HUES64 (cell line): ENCODE measurements around the gene TMPRSS3.
A peak's percentile ranks its signal among the peaks of the same experiment; 100 is the strongest.

Experiments used
- H3K27ac ChIP-seq: 2 replicates; pipeline ENCODE4 v1.7.0; 2013; ENCODE audit warnings: low read depth, low read length, inconsistent platforms
- H3K27me3 ChIP-seq: 2 replicates; pipeline ENCODE4 v1.6.1; 2013; ENCODE audit warnings: mild to moderate bottlenecking, low read length; ENCODE audit not compliant: insufficient read depth
- H3K36me3 ChIP-seq: 2 replicates; pipeline ENCODE4 v1.6.1; 2013; ENCODE audit warnings: mild to moderate bottlenecking, low read length; ENCODE audit not compliant: insufficient read depth
- H3K4me1 ChIP-seq: 2 replicates; pipeline ENCODE4 v1.6.1; 2013; ENCODE audit warnings: mild to moderate bottlenecking, low read length, moderate library complexity; ENCODE audit not compliant: insufficient read depth
- H3K4me3 ChIP-seq: 2 replicates; pipeline ENCODE4 v1.5.1; 2013; ENCODE audit warnings: mild to moderate bottlenecking, low read length, moderate library complexity
- H3K9ac ChIP-seq: 2 replicates; pipeline ENCODE4 v1.6.1; 2013; ENCODE audit warnings: mild to moderate bottlenecking, low read depth, low read length
- H3K9me3 ChIP-seq: 2 replicates; pipeline ENCODE4 v1.6.1; 2013; ENCODE audit warnings: low read depth, low read length; ENCODE audit not compliant: insufficient read depth
- WGBS: fragments of 150-250, 120-280 bp; methylation state at CpG from one replicate; pipeline ENCODE4 v1.1.7; 2013; ENCODE audit warnings: missing lambda C conversion rate; 5-methylcytosine and 5-hydroxymethylcytosine counted together

The TMPRSS3 gene

GRCh38 chr21:42338729-42339715, 56.8 kb downstream of the TMPRSS3 start:
- 95% methylated on average over 16 of the region's 17 CpGs for WGBS
- H3K9me3 ChIP-seq: no peaks in the 10 kb centered on the region

GRCh38 chr21:42337830-42338728, 57.8 kb downstream of the TMPRSS3 start:
- Histone ChIP-seq H3K27me3 (no peaks in the 10 kb centered on the region), H3K9me3 (no peaks in the 10 kb centered on the region), H3K36me3 (no peaks in the 10 kb centered on the region), H3K4me1 (peaks cover 18% of the 10 kb centered on the region), H3K4me3 (no peak overlapping the region), H3K9ac (no peak overlapping the region), H3K27ac (no peak overlapping the region)
- WGBS: 73% methylated on average over 23 of the region's 23 CpGs

More at GRCh38 chr21:42338729-42339715, 56.8 kb downstream of the TMPRSS3 start:
- Histone ChIP-seq H3K9ac (no peak overlapping the region), H3K27ac (no peak overlapping the region), H3K27me3 (no peaks in the 10 kb centered on the region), H3K36me3 (no peaks in the 10 kb centered on the region), H3K4me3 (no peak overlapping the region), H3K4me1 (peaks cover 18% of the 10 kb centered on the region)

- Histone ChIP-seq H3K4me3 (no peak overlapping the region), H3K4me1 (peaks cover 18% of the 10 kb centered on the region), H3K9me3 (no peaks in the 10 kb centered on the region), H3K9ac (no peak overlapping the region), H3K27me3 (no peaks in the 10 kb centered on the region), H3K36me3 (no peaks in the 10 kb centered on the region), H3K27ac (no peak overlapping the region)
- WGBS: 95% methylated on average over 4 of the region's 4 CpGs
These were observed 58.6 kb downstream of the TMPRSS3 start for GRCh38 chr21:42337276-42337675.

- no peak overlapping the region; the same call in 1 of the 2 replicates for H3K4me3 ChIP-seq
These were observed 59.8 kb downstream of the TMPRSS3 start for GRCh38 chr21:42336054-42336453.

GRCh38 chr21:42332557-42333317, 63.1 kb downstream of the TMPRSS3 start:
- Histone ChIP-seq H3K4me1 (peaks cover 18% of the 10 kb centered on the region), H3K9ac (no peak overlapping the region), H3K9me3 (peaks cover 11% of the 10 kb centered on the region; the same call in 1 of the 2 replicates), H3K36me3 (no peaks in the 10 kb centered on the region), H3K4me3 (no peak overlapping the region), H3K27ac (no peak overlapping the region), H3K27me3 (no peaks in the 10 kb centered on the region)
- 90% methylated on average over 5 of the region's 5 CpGs for WGBS

More at GRCh38 chr21:42336054-42336453, 59.8 kb downstream of the TMPRSS3 start:
- Histone ChIP-seq H3K36me3 (no peaks in the 10 kb centered on the region), H3K27ac (peak overlapping the region; percentile 69; the same call in 1 of the 2 replicates), H3K9ac (peak overlapping the region; percentile 63), H3K4me1 (peaks cover 18% of the 10 kb centered on the region), H3K9me3 (0 out of 2 replicates have a peak, but pooled peaks cover 5% of the 10 kb centered on the region), H3K27me3 (no peaks in the 10 kb centered on the region)
- 32% methylated on average over 10 of the region's 10 CpGs for WGBS

GRCh38 chr21:42331660-42332059, 64.2 kb downstream of the TMPRSS3 start:
- H3K9me3 ChIP-seq: peaks cover 11% of the 10 kb centered on the region; the same call in 1 of the 2 replicates
- H3K9ac ChIP-seq: no peak overlapping the region
- H3K27ac ChIP-seq: no peak overlapping the region
- H3K4me3 ChIP-seq: no peak overlapping the region
- no peaks in the 10 kb centered on the region for H3K27me3 ChIP-seq
- peaks cover 12% of the 10 kb centered on the region for H3K4me1 ChIP-seq
- no peaks in the 10 kb centered on the region for H3K36me3 ChIP-seq

GRCh38 chr21:42330380-42331371, 65.2 kb downstream of the TMPRSS3 start:
- WGBS: 100% methylated on average over 1 of the region's 4 CpGs
- no peak overlapping the region for H3K9ac ChIP-seq
- H3K27me3 ChIP-seq: no peaks in the 10 kb centered on the region
- peaks cover 3% of the 10 kb centered on the region; the same call in 1 of the 2 replicates for H3K4me1 ChIP-seq
- H3K36me3 ChIP-seq: no peaks in the 10 kb centered on the region
- peaks cover 11% of the 10 kb centered on the region; the same call in 1 of the 2 replicates for H3K9me3 ChIP-seq
- H3K27ac ChIP-seq: no peak overlapping the region
- no peak overlapping the region for H3K4me3 ChIP-seq

GRCh38 chr21:42324896-42325295, 71.0 kb downstream of the TMPRSS3 start:
- H3K4me1 ChIP-seq: no peaks in the 10 kb centered on the region; the same call in 1 of the 2 replicates
- WGBS: 87% methylated on average over 6 of the region's 6 CpGs
- H3K27ac ChIP-seq: no peak overlapping the region
- no peak overlapping the region for H3K4me3 ChIP-seq
- no peaks in the 10 kb centered on the region for H3K27me3 ChIP-seq
- no peak overlapping the region for H3K9ac ChIP-seq
- H3K9me3 ChIP-seq: peaks cover 5% of the 10 kb centered on the region; the same call in 1 of the 2 replicates
- H3K36me3 ChIP-seq: no peaks in the 10 kb centered on the region
